ENCODE measurements around the gene RALGPS2.
"Not testable (repeated sequence)": the region's sequence is repeated elsewhere in the genome, so short reads cannot be mapped to it uniquely, and the experiment has no call there.

The RALGPS2 gene

GRCh38 chr1:178752891-178753290, 27.8 kb downstream of the RALGPS2 start:
- Histone ChIP-seq H3K4me3 (ENCODE audit: low read depth, low read length) (no peak overlapping the region), H3K9ac (no peak overlapping the region), H3K4me2 (ENCODE audit: low read length) (no peak overlapping the region), H3K27ac (no peak overlapping the region), H3K79me2 (peaks cover 4% of the 10 kb centered on the region), H2AFZ (no peak overlapping the region), H3K36me3 (ENCODE audit: control insufficient read depth, insufficient read depth, low read length) (no peaks in the 10 kb centered on the region), H3K9me3 (ENCODE audit: control insufficient read depth, low read length) (no peaks in the 10 kb centered on the region), H3K27me3 (ENCODE audit: control insufficient read depth, insufficient read depth, low read length) (no peaks in the 10 kb centered on the region), H3K4me1 (no peaks in the 10 kb centered on the region)
- TF ChIP-seq CTCF (IDR thresholded peaks at IDR 0.05), result no peak

GRCh38 chr1:178754655-178755256, 29.7 kb downstream of the RALGPS2 start:
- not testable (repeated sequence) for H3K27me3 ChIP-seq (ENCODE audit: control insufficient read depth, insufficient read depth, low read length); H3K27ac ChIP-seq; H3K79me2 ChIP-seq

GRCh38 chr1:178768423-178768822, 43.4 kb downstream of the RALGPS2 start:
- H3K9ac ChIP-seq, result no peak overlapping the region
- peaks cover 2% of the 10 kb centered on the region for H3K79me2 ChIP-seq
- no peak overlapping the region for H3K27ac ChIP-seq
- H3K27me3 ChIP-seq (ENCODE audit: control insufficient read depth, insufficient read depth, low read length), result no peaks in the 10 kb centered on the region
- no peak overlapping the region for H3K4me3 ChIP-seq (ENCODE audit: low read depth, low read length)
- no peaks in the 10 kb centered on the region for H3K9me3 ChIP-seq (ENCODE audit: control insufficient read depth, low read length)
- no peak overlapping the region for H2AFZ ChIP-seq
- no peaks in the 10 kb centered on the region for H3K4me1 ChIP-seq
- H3K36me3 ChIP-seq (ENCODE audit: control insufficient read depth, insufficient read depth, low read length), result no peaks in the 10 kb centered on the region
- H3K4me2 ChIP-seq (ENCODE audit: low read length), result no peak overlapping the region
- TF ChIP-seq CTCF (IDR thresholded peaks at IDR 0.05), result no peak

More at GRCh38 chr1:178754655-178755256, 29.7 kb downstream of the RALGPS2 start:
- not testable (repeated sequence) for H3K4me1 ChIP-seq; H3K9ac ChIP-seq; H3K4me2 ChIP-seq (ENCODE audit: low read length); H3K9me3 ChIP-seq (ENCODE audit: control insufficient read depth, low read length); H3K4me3 ChIP-seq (ENCODE audit: low read depth, low read length); H2AFZ ChIP-seq; H3K36me3 ChIP-seq (ENCODE audit: control insufficient read depth, insufficient read depth, low read length)

- no peak overlapping the region for H3K27ac ChIP-seq
- no peak overlapping the region for H2AFZ ChIP-seq
- no peak overlapping the region for H3K4me2 ChIP-seq (ENCODE audit: low read length)
- H3K9me3 ChIP-seq (ENCODE audit: control insufficient read depth, low read length), result no peaks in the 10 kb centered on the region
- no peaks in the 10 kb centered on the region for H3K27me3 ChIP-seq (ENCODE audit: control insufficient read depth, insufficient read depth, low read length)
- H3K4me1 ChIP-seq, result no peaks in the 10 kb centered on the region
- H3K36me3 ChIP-seq (ENCODE audit: control insufficient read depth, insufficient read depth, low read length), result no peaks in the 10 kb centered on the region
- no peak overlapping the region for H3K9ac ChIP-seq
- no peak overlapping the region for H3K4me3 ChIP-seq (ENCODE audit: low read depth, low read length)
- no peaks in the 10 kb centered on the region for H3K79me2 ChIP-seq
- TF ChIP-seq CTCF (IDR thresholded peaks at IDR 0.05), result no peak
Measured at GRCh38 chr1:178772952-178773351, 47.9 kb downstream of the RALGPS2 start.

GRCh38 chr1:178774263-178774662, 49.2 kb downstream of the RALGPS2 start:
- H3K79me2 ChIP-seq, result no peaks in the 10 kb centered on the region
- no peaks in the 10 kb centered on the region for H3K36me3 ChIP-seq (ENCODE audit: control insufficient read depth, insufficient read depth, low read length)
- H3K4me1 ChIP-seq, result no peaks in the 10 kb centered on the region
- H2AFZ ChIP-seq, result no peak overlapping the region
- H3K27me3 ChIP-seq (ENCODE audit: control insufficient read depth, insufficient read depth, low read length), result no peaks in the 10 kb centered on the region
- no peaks in the 10 kb centered on the region for H3K9me3 ChIP-seq (ENCODE audit: control insufficient read depth, low read length)
- H3K9ac ChIP-seq, result no peak overlapping the region
- H3K27ac ChIP-seq, result no peak overlapping the region
- H3K4me2 ChIP-seq (ENCODE audit: low read length), result no peak overlapping the region
- H3K4me3 ChIP-seq (ENCODE audit: low read depth, low read length), result no peak overlapping the region
- no peak for TF ChIP-seq CTCF (IDR thresholded peaks at IDR 0.05)

Data from parathyroid adenoma (tissue), 2 donors.